ENCODE measurements around the gene MTF2.
"Not testable (repeated sequence)": the region's sequence is repeated elsewhere in the genome, so short reads cannot be mapped to it uniquely, and the experiment has no call there.

MTF2 gene

GRCh38 chr1:93164816-93165215, 85.7 kb downstream of the MTF2 start:
- no peak overlapping the region for H3K27ac ChIP-seq
- no peak for TF ChIP-seq CTCF (IDR thresholded peaks at IDR 0.05; ENCODE audit: low read depth, low read length)
- peaks cover 2% of the 10 kb centered on the region for H3K9me3 ChIP-seq (ENCODE audit: severe bottlenecking)
- DNase-seq: no peak
- H3K4me3 ChIP-seq (ENCODE audit: low read depth, low read length): no peak overlapping the region
- H3K36me3 ChIP-seq: peaks cover 5% of the 10 kb centered on the region; the same call in 1 of the 2 replicates
- H3K27me3 ChIP-seq (ENCODE audit: insufficient read depth, low read depth, severe bottlenecking): no peaks in the 10 kb centered on the region

GRCh38 chr1:93165895-93166294, 86.8 kb downstream of the MTF2 start:
- not testable (repeated sequence) for H3K36me3 ChIP-seq; H3K27me3 ChIP-seq (ENCODE audit: insufficient read depth, low read depth, severe bottlenecking); DNase-seq; H3K27ac ChIP-seq; H3K4me3 ChIP-seq (ENCODE audit: low read depth, low read length); H3K9me3 ChIP-seq (ENCODE audit: severe bottlenecking)

GRCh38 chr1:93167006-93167405, 87.9 kb downstream of the MTF2 start:
- Histone ChIP-seq H3K27me3 (ENCODE audit: insufficient read depth, low read depth, severe bottlenecking) (no peaks in the 10 kb centered on the region), H3K4me3 (ENCODE audit: low read depth, low read length) (no peak overlapping the region), H3K36me3 (peaks cover 5% of the 10 kb centered on the region; the same call in 1 of the 2 replicates), H3K27ac (no peak overlapping the region), H3K9me3 (ENCODE audit: severe bottlenecking) (peaks cover 2% of the 10 kb centered on the region)
- TF ChIP-seq CTCF (IDR thresholded peaks at IDR 0.05; ENCODE audit: low read depth, low read length): no peak
- DNase-seq: no peak

GRCh38 chr1:93170141-93170678, 91.1 kb downstream of the MTF2 start:
- H3K9me3 ChIP-seq (ENCODE audit: severe bottlenecking); H3K36me3 ChIP-seq; DNase-seq; H3K27me3 ChIP-seq (ENCODE audit: insufficient read depth, low read depth, severe bottlenecking); H3K27ac ChIP-seq; H3K4me3 ChIP-seq (ENCODE audit: low read depth, low read length): not testable (repeated sequence)

- TF ChIP-seq CTCF (IDR thresholded peaks at IDR 0.05; ENCODE audit: low read depth, low read length): no peak
- H3K27ac ChIP-seq: no peak overlapping the region
- no peak for DNase-seq
These were observed 92.5 kb downstream of the MTF2 start for GRCh38 chr1:93171549-93172034.

GRCh38 chr1:93172778-93173177, 93.7 kb downstream of the MTF2 start:
- Histone ChIP-seq H3K27ac (no peak overlapping the region), H3K27me3 (ENCODE audit: insufficient read depth, low read depth, severe bottlenecking) (no peaks in the 10 kb centered on the region), H3K36me3 (no peaks in the 10 kb centered on the region), H3K4me3 (ENCODE audit: low read depth, low read length) (no peak overlapping the region), H3K9me3 (ENCODE audit: severe bottlenecking) (peaks cover 2% of the 10 kb centered on the region)
- TF ChIP-seq CTCF (IDR thresholded peaks at IDR 0.05; ENCODE audit: low read depth, low read length): no peak
- DNase-seq: no peak

More at GRCh38 chr1:93171549-93172034, 92.5 kb downstream of the MTF2 start:
- no peaks in the 10 kb centered on the region for H3K27me3 ChIP-seq (ENCODE audit: insufficient read depth, low read depth, severe bottlenecking)
- H3K36me3 ChIP-seq: peaks cover 5% of the 10 kb centered on the region; the same call in 1 of the 2 replicates
- peaks cover 2% of the 10 kb centered on the region for H3K9me3 ChIP-seq (ENCODE audit: severe bottlenecking)
- H3K4me3 ChIP-seq (ENCODE audit: low read depth, low read length): no peak overlapping the region

GRCh38 chr1:93174638-93175037, 95.6 kb downstream of the MTF2 start:
- not testable (repeated sequence) for H3K4me3 ChIP-seq (ENCODE audit: low read depth, low read length); DNase-seq; H3K9me3 ChIP-seq (ENCODE audit: severe bottlenecking); H3K27ac ChIP-seq; H3K27me3 ChIP-seq (ENCODE audit: insufficient read depth, low read depth, severe bottlenecking); H3K36me3 ChIP-seq
